ENCODE data around the gene BCKDK. TPM values are rescaled to one million over a fixed set of nuclear protein-coding genes. Genes with fewer than 3 reads are reported as not detected.

BCKDK gene
- total and polyA plus RNA-seq, 2 of the 13 experiments (the other 11 are each of a cell fraction or from before 2014, with no cell fraction given), result 24.9 to 42.6 TPM

GRCh38 chr16:31107465-31107867 lies 720 bp upstream of the BCKDK start (continued):
- TF ChIP-seq ZNF276 (CRISPR knock-in tag; IDR thresholded peaks at IDR 0.05; ENCODE audit: low read depth), result 0 out of 2 replicates have a peak, but pooled peaks have one; percentile 51
- no peak for TF ChIP-seq THAP8 (CRISPR knock-in tag; IDR thresholded peaks at IDR 0.05; ENCODE audit: borderline replicate concordance)
- TF ChIP-seq ZFP82 (CRISPR knock-in tag; IDR thresholded peaks at IDR 0.05; ENCODE audit: borderline replicate concordance), result no peak
- TF ChIP-seq CCDC6 (CRISPR knock-in tag; IDR thresholded peaks at IDR 0.05), result no peak
- TF ChIP-seq HOXA3 (CRISPR knock-in tag; IDR thresholded peaks at IDR 0.05), result 0 out of 2 replicates have a peak, but pooled peaks have one; percentile 4
- TF ChIP-seq ZBTB46 (CRISPR knock-in tag; IDR thresholded peaks at IDR 0.05; ENCODE audit: borderline replicate concordance), result no peak
- TF ChIP-seq ZBTB26 (CRISPR knock-in tag; IDR thresholded peaks at IDR 0.05; ENCODE audit: borderline replicate concordance), result no peak
- TF ChIP-seq HOXA5 (CRISPR knock-in tag; IDR thresholded peaks at IDR 0.05), result no peak
- 0 out of 2 replicates have a peak, but pooled peaks have one; percentile 2 for TF ChIP-seq IRF1 (CRISPR knock-in tag; IDR thresholded peaks at IDR 0.05; ENCODE audit: low read depth)
- TF ChIP-seq DRAP1 (CRISPR knock-in tag; IDR thresholded peaks at IDR 0.05), result no peak
- TF ChIP-seq ZKSCAN5 (CRISPR knock-in tag; IDR thresholded peaks at IDR 0.05), result no peak
- TF ChIP-seq ZNF713 (CRISPR knock-in tag; IDR thresholded peaks at IDR 0.05), result no peak
- no peak for TF ChIP-seq BATF2 (CRISPR knock-in tag; IDR thresholded peaks at IDR 0.05)
- no peak for TF ChIP-seq CBX5 (CRISPR knock-in tag; IDR thresholded peaks at IDR 0.05; ENCODE audit: borderline replicate concordance)
- TF ChIP-seq ISX (CRISPR knock-in tag; conservative IDR thresholded peaks at IDR 0.05), result no peak
- no peak for TF ChIP-seq ZNF564 (CRISPR knock-in tag; IDR thresholded peaks at IDR 0.05)
- TF ChIP-seq NR0B2 (CRISPR knock-in tag; IDR thresholded peaks at IDR 0.05), result no peak
- TF ChIP-seq TARDBP (CRISPR knock-in tag; IDR thresholded peaks at IDR 0.05), result no peak
- no peak for TF ChIP-seq GATA4 (IDR thresholded peaks at IDR 0.05; ENCODE audit: borderline replicate concordance, low read depth)
- no peak for TF ChIP-seq MIER2 (CRISPR knock-in tag; IDR thresholded peaks at IDR 0.05)
- no peak for TF ChIP-seq JDP2 (CRISPR knock-in tag; IDR thresholded peaks at IDR 0.05; ENCODE audit: borderline replicate concordance)
- no peak for TF ChIP-seq NFE2L2 (IDR thresholded peaks at IDR 0.05; ENCODE audit: low read length)
- TF ChIP-seq SOX5 (CRISPR knock-in tag; IDR thresholded peaks at IDR 0.05; ENCODE audit: borderline replicate concordance), result no peak
- TF ChIP-seq RBM22 (optimal IDR thresholded peaks at IDR 0.05; ENCODE audit: low read length), result no peak
